Panc1 (cell line): ENCODE measurements around the gene HEG1.

Experiments used
- CTCF ChIP-seq: fragments of 450-650 bp; IDR thresholded peaks from 2 replicates; pipeline ENCODE4 v1.5.1; 2017; ENCODE audit warnings: mild to moderate bottlenecking
- POLR2AphosphoS5 ChIP-seq: IDR thresholded peaks from 2 replicates; pipeline ENCODE4 v1.6.1; 2012; ENCODE audit warnings: mild to moderate bottlenecking, low read depth, low read length, moderate library complexity
- REST ChIP-seq, 2 experiments: IDR thresholded peaks; 2 replicates each; pipeline ENCODE4 v1.6.1; 2011 to 2012; ENCODE audit warnings: low read depth in 2 of 2, control low read depth in 1 of 2, low read length in 1 of 2, mild to moderate bottlenecking in 1 of 2, moderate library complexity in 1 of 2; ENCODE audit not compliant: insufficient read depth in 1 of 2

- TF ChIP-seq CTCF: no peak
- no peak for TF ChIP-seq REST (IDR thresholded peaks at IDR 0.05; ENCODE audit: insufficient read depth in 1 of 2, low read depth in 2 of 2, low read length in 1 of 2)
- no peak for TF ChIP-seq POLR2AphosphoS5
These were observed 51.8 kb downstream of the HEG1 start for GRCh38 chr3:125003859-125004595.
